Lower leg skin (tissue), 4 donors: ENCODE results near the gene SP6. TPM values are rescaled to one million over a fixed set of nuclear protein-coding genes. Genes with fewer than 3 reads are reported as not detected.

Experiments used
- DNase-seq, 2 donors: peaks; one replicate each; pipeline ENCODE4 v3.0.0-alpha.2; 2019; ENCODE audit warnings: low spot score in 2 of 2
- H3K4me3 ChIP-seq: fragments of 200-600 bp; sonication (generic); 2 replicates; pipeline ENCODE4 v1.5.1; 2017; ENCODE audit warnings: mild to moderate bottlenecking, low read depth; ENCODE audit not compliant: poor library complexity, severe bottlenecking
- POLR2A ChIP-seq, 2 donors: fragments of 450-650 bp; IDR thresholded peaks; one replicate each; pipeline ENCODE4 v1.6.1; 2016 to 2017; ENCODE audit warnings: antibody characterized with exemption in 2 of 2, mild to moderate bottlenecking in 1 of 2, moderate library complexity in 1 of 2
- WGBS, 2 donors: methylation state at CpG; one replicate each; pipeline ENCODE4 v1.1.5; 2018; 5-methylcytosine and 5-hydroxymethylcytosine counted together
- intact Hi-C: fragments of 100-400 bp; cut with DNase I; formaldehyde crosslinking; loops from one replicate; pipeline ENCODE4 v1.15.0; 2023; ENCODE audit warnings: low total_unique reads
- total RNA-seq, 4 donors: library from RNA; depleted of rRNA; stranded (reverse); fragments of >200 nt; gene quantifications; one replicate each; pipeline ENCODE4 v1.1.0, GENCODE V29; 2016
- TF ChIP-seq, protein P1 (sequence below), 3 donors: fragments of 450-650 bp; IDR thresholded peaks; one replicate each; pipeline ENCODE4 v1.5.1; 2016; ENCODE audit warnings: antibody characterized with exemption in 3 of 3, mild to moderate bottlenecking in 3 of 3, moderate library complexity in 2 of 3

SP6 gene
- total RNA-seq, 4 donors from 2014 or later, result 21.9 to 29.9 (median 24.7) TPM

GRCh38 chr17:47837401-47838039 is 13.4 kb downstream of the SP6 start:
- WGBS, 2 donors, result 70 to 75% methylated on average over 7 to 13 of the region's 13 CpGs
- H3K4me3 ChIP-seq, result no peak overlapping the region
- TF ChIP-seq POLR2A (IDR thresholded peaks at IDR 0.05), result no peak
- TF ChIP-seq, protein P1, sequence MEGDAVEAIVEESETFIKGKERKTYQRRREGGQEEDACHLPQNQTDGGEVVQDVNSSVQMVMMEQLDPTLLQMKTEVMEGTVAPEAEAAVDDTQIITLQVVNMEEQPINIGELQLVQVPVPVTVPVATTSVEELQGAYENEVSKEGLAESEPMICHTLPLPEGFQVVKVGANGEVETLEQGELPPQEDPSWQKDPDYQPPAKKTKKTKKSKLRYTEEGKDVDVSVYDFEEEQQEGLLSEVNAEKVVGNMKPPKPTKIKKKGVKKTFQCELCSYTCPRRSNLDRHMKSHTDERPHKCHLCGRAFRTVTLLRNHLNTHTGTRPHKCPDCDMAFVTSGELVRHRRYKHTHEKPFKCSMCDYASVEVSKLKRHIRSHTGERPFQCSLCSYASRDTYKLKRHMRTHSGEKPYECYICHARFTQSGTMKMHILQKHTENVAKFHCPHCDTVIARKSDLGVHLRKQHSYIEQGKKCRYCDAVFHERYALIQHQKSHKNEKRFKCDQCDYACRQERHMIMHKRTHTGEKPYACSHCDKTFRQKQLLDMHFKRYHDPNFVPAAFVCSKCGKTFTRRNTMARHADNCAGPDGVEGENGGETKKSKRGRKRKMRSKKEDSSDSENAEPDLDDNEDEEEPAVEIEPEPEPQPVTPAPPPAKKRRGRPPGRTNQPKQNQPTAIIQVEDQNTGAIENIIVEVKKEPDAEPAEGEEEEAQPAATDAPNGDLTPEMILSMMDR (IDR thresholded peaks at IDR 0.05), result no peak
- intact Hi-C loops, result loop anchor here (2.0 kb wide), 1 partner anchor 43 kb away; no protein-coding TSS in a partner anchor
- no peak for DNase-seq

GRCh38 chr17:47836601-47837000 is 14.4 kb downstream of the SP6 start:
- TF ChIP-seq, protein P1 (IDR thresholded peaks at IDR 0.05), result no peak
- no peak for TF ChIP-seq POLR2A (IDR thresholded peaks at IDR 0.05)
- no peak overlapping the region for H3K4me3 ChIP-seq
- intact Hi-C loops, result loop anchor here (2.0 kb wide), 1 partner anchor 44 kb away; no protein-coding TSS in a partner anchor
- WGBS, 2 donors, result 87 to 100% methylated on average over 3 to 5 of the region's 6 CpGs
- DNase-seq, result no peak

DNA sequence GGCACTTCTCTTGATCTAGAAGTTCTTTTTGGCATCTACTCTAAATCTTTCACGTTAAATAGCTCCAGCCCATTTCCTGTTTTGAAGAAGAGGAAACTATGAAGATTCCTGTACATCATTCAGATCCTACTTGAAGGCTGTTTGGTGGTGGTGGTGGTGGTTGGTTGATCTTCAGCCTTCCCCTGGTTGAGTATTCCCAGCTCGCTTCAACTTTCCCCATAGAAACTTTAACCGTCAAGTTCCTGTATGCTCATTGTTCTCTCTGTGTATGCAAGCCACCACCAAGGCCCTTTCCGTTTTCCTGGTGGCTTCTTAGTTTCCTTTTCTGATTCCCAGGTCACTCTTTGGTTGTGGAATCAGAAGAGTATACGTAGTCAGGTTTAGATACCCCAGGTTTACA is 16.2 kb downstream of the SP6 start:
- DNase-seq, result no peak
- no peak for TF ChIP-seq POLR2A (IDR thresholded peaks at IDR 0.05)
- TF ChIP-seq, protein P1 (IDR thresholded peaks at IDR 0.05), result no peak
- H3K4me3 ChIP-seq, result no peak overlapping the region
- WGBS, 2 donors, result 57 to 70% methylated on average over 5 of the region's 5 CpGs
- intact Hi-C loops, result no loop called here

DNA sequence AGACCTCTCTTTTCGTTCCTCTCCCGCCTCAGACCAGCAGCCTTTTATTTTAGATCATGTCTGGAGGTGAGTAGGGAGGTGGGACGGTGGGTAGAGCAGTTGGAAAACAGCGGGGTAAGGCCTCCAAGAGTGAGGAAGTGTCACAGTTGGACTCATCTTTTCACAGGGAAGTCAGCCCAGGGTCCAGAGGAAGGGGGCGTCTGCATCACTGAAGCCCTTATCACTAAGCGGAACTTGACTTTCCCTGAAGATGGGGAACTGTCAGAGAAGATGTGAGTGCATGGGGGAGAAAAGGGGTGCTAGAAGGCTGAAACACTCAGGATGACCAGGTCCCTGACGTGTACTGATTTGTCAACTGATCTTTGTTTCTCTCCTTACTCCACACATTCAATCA is 19.0 kb downstream of the SP6 start:
- no peak for DNase-seq
- intact Hi-C loops, result no loop called here
- peak overlapping the region; percentile 16 for H3K4me3 ChIP-seq
- WGBS, 2 donors, result 12 to 20% methylated on average over 7 of the region's 7 CpGs
- TF ChIP-seq, protein P1 (IDR thresholded peaks at IDR 0.05), result no peak
- TF ChIP-seq POLR2A (IDR thresholded peaks at IDR 0.05), result no peak

- TF ChIP-seq, protein P1 (IDR thresholded peaks at IDR 0.05), result no peak
- peak in 1 of 2 donors; percentile 51 for TF ChIP-seq POLR2A (IDR thresholded peaks at IDR 0.05)
- DNase-seq, result peak; percentile 86 to 98
- WGBS, 2 donors, result 0 to 1% methylated on average over 34 to 39 of the region's 42 CpGs
Measured at GRCh38 chr17:47831003-47831933, 19.7 kb downstream of the SP6 start, which contains the start of the genes LRRC46 and MRPL10. LRRC46 (plus strand) TSS chr17:47831670; CDS start chr17:47831990, 320 bp downstream. MRPL10 (minus strand) TSS chr17:47831541; CDS start chr17:47831511, 30 bp downstream.

More at GRCh38 chr17:47831003-47831933, 19.7 kb downstream of the SP6 start, which contains the start of the genes LRRC46 and MRPL10:
- H3K4me3 ChIP-seq, result peak within 1 kb of the TSS; percentile 55
- intact Hi-C loops, result no loop called here
